Fibroblast of skin of right biceps (primary cell): Measurements from ENCODE around the gene GALNT18.

Experiments used
- DNase-seq: peaks from one replicate; pipeline ENCODE4 v3.0.0-alpha.2; 2013

The GALNT18 gene

GRCh38 chr11:11401960-11402535 is 219.8 kb downstream of the GALNT18 start:
- no peak for DNase-seq

- no peak for DNase-seq
Measured at GRCh38 chr11:11400635-11401232, 221.1 kb downstream of the GALNT18 start.

- no peak for DNase-seq
Measured at GRCh38 chr11:11400121-11400520, 221.7 kb downstream of the GALNT18 start.

GRCh38 chr11:11397781-11398180 is 224.0 kb downstream of the GALNT18 start:
- no peak for DNase-seq

GRCh38 chr11:11397036-11397415 is 224.8 kb downstream of the GALNT18 start:
- DNase-seq, result no peak

- peak; percentile 86 for DNase-seq
Measured at GRCh38 chr11:11396301-11397035, 225.3 kb downstream of the GALNT18 start.

GRCh38 chr11:11395126-11395525 is 226.7 kb downstream of the GALNT18 start:
- DNase-seq, result no peak

- no peak for DNase-seq
Measured at GRCh38 chr11:11394241-11394640, 227.6 kb downstream of the GALNT18 start.

- peak; percentile 62 for DNase-seq
Measured at GRCh38 chr11:11391796-11392463, 229.9 kb downstream of the GALNT18 start.

GRCh38 chr11:11391169-11391568 is 230.6 kb downstream of the GALNT18 start:
- DNase-seq, result no peak

GRCh38 chr11:11390068-11390771 is 231.6 kb downstream of the GALNT18 start:
- no peak for DNase-seq

- DNase-seq, result no peak
Measured at GRCh38 chr11:11389238-11389637, 232.6 kb downstream of the GALNT18 start.

- no peak for DNase-seq
Measured at GRCh38 chr11:11387622-11388305, 234.0 kb downstream of the GALNT18 start.

- DNase-seq, result no peak
Measured at GRCh38 chr11:11387207-11387606, 234.6 kb downstream of the GALNT18 start.

GRCh38 chr11:11384829-11385228 is 237.0 kb downstream of the GALNT18 start:
- no peak for DNase-seq

- DNase-seq, result no peak
Measured at GRCh38 chr11:11383995-11384394, 237.8 kb downstream of the GALNT18 start.

GRCh38 chr11:11382858-11383532 is 238.8 kb downstream of the GALNT18 start:
- DNase-seq, result no peak

- no peak for DNase-seq
Measured at GRCh38 chr11:11381471-11382105, 240.2 kb downstream of the GALNT18 start.

GRCh38 chr11:11380883-11381282 is 240.9 kb downstream of the GALNT18 start:
- no peak for DNase-seq

GRCh38 chr11:11380340-11380739 is 241.5 kb downstream of the GALNT18 start:
- no peak for DNase-seq

GRCh38 chr11:11379661-11380060 is 242.1 kb downstream of the GALNT18 start:
- no peak for DNase-seq
